Astrocyte of the cerebellum (primary cell): ENCODE measurements around the gene MED26.

Source experiments
- DNase-seq: peaks from one replicate; pipeline ENCODE4 v3.0.0-alpha.2; 2011; ENCODE audit warnings: low read depth
- H3K4me3 ChIP-seq: 2 replicates; pipeline ENCODE4 v1.5.1; 2011; ENCODE audit warnings: mild to moderate bottlenecking, low read depth, low read length, moderate library complexity
- in situ Hi-C: cut with HindIII; loops from 2 replicates; pipeline ENCODE4 v1.10.0; 2017; ENCODE audit warnings: low sequenced_read_pairs
- TF ChIP-seq, protein P1 (sequence below): IDR thresholded peaks from 2 replicates; pipeline ENCODE4 v1.5.1; 2012; ENCODE audit warnings: low read length, low read depth, moderate library complexity, mild to moderate bottlenecking; ENCODE audit errors: missing control alignments

MED26 gene

DNA sequence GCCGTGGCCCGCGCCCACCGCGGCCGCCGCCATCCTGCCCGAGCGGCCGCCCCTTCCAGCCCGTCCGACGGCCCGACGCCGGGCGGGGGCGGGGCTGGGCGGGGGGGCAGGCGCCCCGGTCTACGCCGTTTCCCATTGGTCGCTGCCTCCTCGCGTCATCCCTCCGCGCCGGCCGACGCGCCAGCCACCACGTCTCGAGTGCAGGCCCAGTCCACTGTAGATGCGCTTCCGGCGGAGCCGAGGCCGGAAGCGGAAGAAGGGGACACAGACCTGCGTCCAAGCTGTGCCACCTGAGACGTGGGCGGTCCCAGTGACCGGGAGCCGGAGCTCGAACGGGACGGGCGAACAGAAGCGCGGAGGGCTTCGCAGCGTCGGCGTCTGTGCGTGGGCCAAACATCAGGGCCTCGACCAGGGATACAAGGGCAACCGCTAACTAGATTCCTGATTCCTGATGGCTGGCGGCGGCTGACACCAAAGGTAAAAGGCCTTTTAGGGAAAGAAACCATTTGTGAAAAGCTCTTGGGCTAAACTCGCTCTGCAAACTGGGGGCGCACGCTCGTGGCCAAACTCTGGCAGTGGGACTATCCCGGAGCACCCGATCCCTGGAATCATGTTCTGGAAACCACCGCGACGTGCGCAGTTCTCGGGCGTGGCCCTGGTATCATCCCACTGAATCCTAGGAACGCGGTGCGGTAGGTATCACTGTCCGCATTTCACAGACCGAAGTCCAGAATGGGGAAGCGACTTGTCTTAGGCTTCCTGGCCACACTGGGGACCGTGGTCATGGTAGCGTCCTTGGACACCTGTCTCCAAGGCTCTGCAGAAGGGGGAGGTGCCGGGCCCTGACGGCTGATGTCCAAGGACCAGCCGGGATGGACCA is 55.4 kb downstream of the MED26 start, which contains the start of gene SLC35E1:
Gene SLC35E1, minus strand, starts transcription at position 84 of the 880 bp plus-strand sequence. Its CDS starts 51 bp downstream, at position 33.
- in situ Hi-C loops: no loop called here
- TF ChIP-seq, protein P1, sequence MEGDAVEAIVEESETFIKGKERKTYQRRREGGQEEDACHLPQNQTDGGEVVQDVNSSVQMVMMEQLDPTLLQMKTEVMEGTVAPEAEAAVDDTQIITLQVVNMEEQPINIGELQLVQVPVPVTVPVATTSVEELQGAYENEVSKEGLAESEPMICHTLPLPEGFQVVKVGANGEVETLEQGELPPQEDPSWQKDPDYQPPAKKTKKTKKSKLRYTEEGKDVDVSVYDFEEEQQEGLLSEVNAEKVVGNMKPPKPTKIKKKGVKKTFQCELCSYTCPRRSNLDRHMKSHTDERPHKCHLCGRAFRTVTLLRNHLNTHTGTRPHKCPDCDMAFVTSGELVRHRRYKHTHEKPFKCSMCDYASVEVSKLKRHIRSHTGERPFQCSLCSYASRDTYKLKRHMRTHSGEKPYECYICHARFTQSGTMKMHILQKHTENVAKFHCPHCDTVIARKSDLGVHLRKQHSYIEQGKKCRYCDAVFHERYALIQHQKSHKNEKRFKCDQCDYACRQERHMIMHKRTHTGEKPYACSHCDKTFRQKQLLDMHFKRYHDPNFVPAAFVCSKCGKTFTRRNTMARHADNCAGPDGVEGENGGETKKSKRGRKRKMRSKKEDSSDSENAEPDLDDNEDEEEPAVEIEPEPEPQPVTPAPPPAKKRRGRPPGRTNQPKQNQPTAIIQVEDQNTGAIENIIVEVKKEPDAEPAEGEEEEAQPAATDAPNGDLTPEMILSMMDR: no peak
- H3K4me3 ChIP-seq: peak within 1 kb of the TSS; percentile 77
- DNase-seq: peak; percentile 76

DNA sequence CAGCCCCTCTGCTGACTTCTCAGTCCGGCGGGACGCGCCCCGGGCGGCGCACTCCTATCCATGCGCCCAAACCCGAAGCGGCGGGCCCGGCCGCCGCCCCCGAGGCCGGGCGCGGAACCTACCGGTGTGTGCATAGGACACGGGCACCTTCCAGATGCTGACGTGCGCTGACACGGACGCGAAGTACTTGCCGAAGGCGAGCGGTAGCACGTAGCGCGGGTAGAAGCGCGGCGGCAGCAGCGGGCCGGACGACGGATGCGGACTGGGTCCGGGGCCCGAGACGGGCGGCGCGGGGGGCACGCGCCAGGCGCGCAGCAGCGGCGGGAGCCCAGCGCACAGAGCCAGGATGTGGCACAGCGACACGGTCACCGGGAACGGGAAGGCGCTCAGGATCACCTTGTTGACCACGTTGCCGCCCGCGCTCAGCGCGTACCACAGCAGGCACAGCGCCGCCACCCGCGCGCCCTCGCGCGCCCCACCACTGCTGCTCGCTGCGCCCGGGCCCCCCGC is 56.1 kb downstream of the MED26 start:
- in situ Hi-C loops: no loop called here
- TF ChIP-seq, protein P1: no peak
- H3K4me3 ChIP-seq: peak overlapping the region; percentile 77
- no peak for DNase-seq

DNA sequence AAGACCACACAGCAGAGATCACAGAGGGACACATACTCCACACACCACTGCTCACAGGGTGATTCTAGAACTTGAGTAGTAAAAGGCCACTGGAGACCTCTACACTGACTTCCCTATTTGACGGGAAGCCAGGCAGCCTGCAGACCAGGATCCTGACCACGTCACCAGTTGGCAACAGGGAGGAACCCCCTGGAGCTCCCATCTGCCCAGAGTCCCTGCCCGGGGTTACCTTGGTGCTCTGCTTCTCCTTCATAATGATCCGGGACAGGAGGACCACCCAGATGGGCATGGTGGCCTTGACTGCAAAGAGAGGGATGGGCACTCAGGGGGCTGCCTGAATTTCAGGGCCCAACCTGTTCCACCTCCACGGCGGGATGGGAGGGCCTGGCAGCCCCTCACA is 56.7 kb downstream of the MED26 start:
- H3K4me3 ChIP-seq: peak overlapping the region; percentile 77
- peak; percentile 11 for DNase-seq
- TF ChIP-seq, protein P1: no peak
- in situ Hi-C loops: no loop called here

DNA sequence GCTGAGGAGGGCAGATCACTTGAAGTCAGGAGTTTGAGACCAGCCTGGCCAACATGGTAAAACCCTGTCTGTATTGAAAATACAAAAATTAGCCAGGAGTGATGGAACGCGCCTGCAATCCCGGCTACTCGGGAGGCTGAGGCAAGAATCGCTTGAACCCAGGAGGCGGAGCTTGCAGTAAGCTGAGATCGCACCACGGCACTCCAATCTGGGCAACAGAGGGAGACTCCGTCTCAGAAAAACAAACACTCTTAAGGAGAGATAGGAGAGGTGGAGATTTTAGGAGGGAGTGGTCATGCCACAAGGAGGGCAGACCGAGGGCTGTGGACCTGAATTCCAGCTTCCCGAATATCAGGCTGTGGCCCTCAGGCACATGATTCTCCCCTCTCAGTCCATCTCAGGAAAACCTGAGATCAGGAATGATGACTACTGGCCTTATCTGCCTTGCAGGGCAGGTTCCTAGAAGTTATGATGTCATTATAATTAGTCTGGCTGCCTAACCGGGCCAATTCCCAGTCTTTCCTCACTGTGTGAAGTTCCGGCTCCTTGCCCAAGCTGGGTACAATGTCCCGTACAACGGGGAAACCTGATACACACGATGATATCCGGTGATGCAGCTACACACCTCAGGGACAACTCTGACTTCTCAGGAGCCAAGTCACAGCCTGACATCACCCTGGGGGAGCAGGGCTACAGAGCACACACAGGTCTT is 58.2 kb downstream of the MED26 start:
- no peak overlapping the region for H3K4me3 ChIP-seq
- TF ChIP-seq, protein P1: no peak
- no peak for DNase-seq
- in situ Hi-C loops: no loop called here

DNA sequence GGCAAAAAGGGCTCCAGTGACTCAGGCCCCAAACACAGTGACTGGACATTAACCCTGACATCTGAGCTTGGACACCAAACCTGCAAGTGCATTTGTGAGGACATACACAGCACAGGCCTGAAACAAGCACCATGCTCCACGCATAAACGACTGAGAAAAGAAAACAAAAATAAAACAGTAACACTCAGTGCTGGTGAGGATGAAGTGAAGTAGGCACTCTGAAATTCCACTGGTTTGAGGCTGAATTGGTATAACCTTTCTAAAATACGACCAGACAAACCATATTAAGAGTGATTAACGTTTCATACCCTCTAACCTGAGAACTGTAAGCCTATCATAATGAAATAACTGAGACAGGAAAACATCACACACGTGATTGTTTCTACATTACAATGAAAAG is 61.3 kb downstream of the MED26 start:
- H3K4me3 ChIP-seq: no peak overlapping the region
- in situ Hi-C loops: no loop called here

DNA sequence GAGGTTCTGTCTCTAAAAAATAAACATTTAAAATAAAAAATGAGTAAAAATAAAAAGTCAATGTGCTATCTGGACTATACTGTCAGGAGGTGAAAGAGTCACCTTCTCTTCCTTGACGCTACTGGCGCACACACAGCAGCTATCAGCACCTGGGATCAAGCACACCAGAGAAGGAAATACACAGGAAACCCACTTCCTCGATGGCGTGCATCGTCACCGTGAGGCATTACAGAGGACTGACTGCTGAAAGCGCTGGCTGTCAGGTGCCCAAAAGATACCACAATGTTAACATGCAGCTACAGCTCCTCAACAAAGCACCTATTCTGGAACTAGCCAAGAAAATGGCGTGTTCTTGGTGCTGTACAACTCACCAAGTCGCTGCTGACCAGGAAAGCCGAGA is 61.8 kb downstream of the MED26 start:
- H3K4me3 ChIP-seq: no peak overlapping the region
- in situ Hi-C loops: no loop called here
- TF ChIP-seq, protein P1: no peak
- no peak for DNase-seq

More for the DNA sequence above, 61.3 kb downstream of the MED26 start:
- no peak for DNase-seq
- TF ChIP-seq, protein P1: no peak
